BE2C (cell line): ENCODE data around the gene WLS.

Experiments
- DNase-seq: peaks from one replicate; pipeline ENCODE4 v3.0.0-alpha.2; 2020
- H3K27me3 ChIP-seq: fragments of 250-450 bp; sonication (Bioruptor Pico); 2 replicates; pipeline ENCODE4 v1.5.1; 2020; ENCODE audit warnings: mild to moderate bottlenecking
- H3K36me3 ChIP-seq: fragments of 250-450 bp; sonication (Bioruptor Pico); 2 replicates; pipeline ENCODE4 v1.5.1; 2020; ENCODE audit warnings: mild to moderate bottlenecking
- H3K4me1 ChIP-seq: fragments of 250-450 bp; sonication (Bioruptor Pico); 2 replicates; pipeline ENCODE4 v1.5.1; 2020
- H3K4me3 ChIP-seq: 2 replicates; pipeline ENCODE4 v1.5.1; 2011; ENCODE audit warnings: low read depth, low read length
- H3K9me3 ChIP-seq: fragments of 250-450 bp; sonication (Bioruptor Pico); 2 replicates; pipeline ENCODE4 v1.5.1; 2020
- CTCF ChIP-seq: IDR thresholded peaks from 2 replicates; pipeline ENCODE4 v1.5.1; 2012; ENCODE audit warnings: mild to moderate bottlenecking, low read depth, low read length

The WLS gene

DNA sequence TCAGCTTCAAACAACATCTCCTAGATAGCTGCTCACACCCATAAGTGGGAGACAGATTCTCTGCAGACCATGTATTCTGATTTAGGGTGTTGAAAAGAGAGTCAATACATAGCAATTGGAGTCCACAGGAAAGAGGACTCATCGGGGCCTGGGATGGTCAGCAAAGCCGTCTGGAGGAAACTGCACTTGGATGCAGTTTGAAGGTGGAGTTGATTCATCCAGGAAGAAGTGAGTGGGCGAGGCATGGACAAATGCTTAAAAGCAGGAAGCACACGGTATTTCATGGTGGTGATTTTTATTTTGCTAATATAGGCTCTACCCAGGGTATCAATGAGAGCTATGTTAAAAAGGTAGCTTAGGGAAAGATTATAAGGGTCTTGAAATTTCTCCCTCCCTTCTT lies 145.1 kb downstream of the WLS start:
- no peak for DNase-seq
- no peaks in the 10 kb centered on the region for H3K9me3 ChIP-seq
- no peaks in the 10 kb centered on the region for H3K36me3 ChIP-seq
- TF ChIP-seq CTCF: no peak
- no peaks in the 10 kb centered on the region for H3K4me1 ChIP-seq
- H3K27me3 ChIP-seq: no peaks in the 10 kb centered on the region
- H3K4me3 ChIP-seq: no peak overlapping the region

DNA sequence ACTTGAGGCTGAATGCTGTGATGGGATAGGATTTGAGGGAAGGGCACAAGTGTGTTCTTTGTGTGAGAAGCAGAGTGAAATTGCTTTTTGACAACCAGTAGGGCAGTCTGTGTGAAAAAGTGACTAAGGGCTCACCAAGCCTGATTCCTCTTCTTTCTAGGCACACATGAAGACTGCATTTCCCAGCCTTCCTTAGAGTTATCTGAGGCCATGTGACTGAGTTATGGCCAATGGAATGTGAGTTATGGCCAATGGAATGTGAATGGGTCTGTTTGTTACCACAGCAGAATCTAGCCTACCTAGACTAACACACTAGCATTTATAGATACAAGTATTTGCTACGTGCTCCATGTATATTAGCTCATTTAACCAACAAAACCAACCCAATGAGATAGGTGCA lies 146.6 kb downstream of the WLS start:
- no peak for DNase-seq
- no peak for TF ChIP-seq CTCF
- Histone ChIP-seq H3K9me3 (no peaks in the 10 kb centered on the region), H3K4me3 (no peak overlapping the region), H3K36me3 (no peaks in the 10 kb centered on the region), H3K4me1 (no peaks in the 10 kb centered on the region), H3K27me3 (no peaks in the 10 kb centered on the region)

GRCh38 chr1:68083686-68084085 lies 148.6 kb downstream of the WLS start:
- H3K4me1 ChIP-seq: no peaks in the 10 kb centered on the region
- no peaks in the 10 kb centered on the region for H3K9me3 ChIP-seq
- H3K4me3 ChIP-seq: no peak overlapping the region
- no peaks in the 10 kb centered on the region for H3K36me3 ChIP-seq
- no peak for TF ChIP-seq CTCF
- DNase-seq: no peak
- no peaks in the 10 kb centered on the region for H3K27me3 ChIP-seq

DNA sequence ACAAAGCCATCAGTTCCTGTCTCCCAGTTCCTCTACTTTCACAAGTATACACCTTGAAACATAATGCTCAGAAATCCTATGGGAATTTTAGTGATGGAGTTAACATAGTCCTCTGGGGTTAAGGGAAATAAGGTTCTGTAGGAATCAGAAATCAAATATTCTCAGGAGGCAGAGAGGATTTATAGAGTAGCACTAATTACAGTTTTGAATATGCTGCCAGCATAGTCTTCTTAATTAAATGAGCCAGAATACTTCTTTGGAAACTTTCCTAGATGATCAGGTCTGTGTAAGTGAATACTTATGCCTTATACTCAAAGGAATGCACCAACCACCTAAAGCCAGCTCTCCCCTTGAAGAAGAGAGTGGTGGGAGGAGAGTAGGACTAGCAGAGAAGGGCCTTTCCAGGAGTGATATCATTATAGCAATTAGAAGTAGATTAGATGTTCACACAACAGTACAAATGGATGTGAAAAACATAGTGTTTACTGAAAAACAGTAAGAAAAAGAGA lies 150.5 kb downstream of the WLS start:
- H3K4me1 ChIP-seq: no peaks in the 10 kb centered on the region
- H3K4me3 ChIP-seq: no peak overlapping the region
- H3K36me3 ChIP-seq: no peaks in the 10 kb centered on the region
- H3K9me3 ChIP-seq: no peaks in the 10 kb centered on the region
- no peaks in the 10 kb centered on the region for H3K27me3 ChIP-seq
- TF ChIP-seq CTCF: no peak
- DNase-seq: no peak

DNA sequence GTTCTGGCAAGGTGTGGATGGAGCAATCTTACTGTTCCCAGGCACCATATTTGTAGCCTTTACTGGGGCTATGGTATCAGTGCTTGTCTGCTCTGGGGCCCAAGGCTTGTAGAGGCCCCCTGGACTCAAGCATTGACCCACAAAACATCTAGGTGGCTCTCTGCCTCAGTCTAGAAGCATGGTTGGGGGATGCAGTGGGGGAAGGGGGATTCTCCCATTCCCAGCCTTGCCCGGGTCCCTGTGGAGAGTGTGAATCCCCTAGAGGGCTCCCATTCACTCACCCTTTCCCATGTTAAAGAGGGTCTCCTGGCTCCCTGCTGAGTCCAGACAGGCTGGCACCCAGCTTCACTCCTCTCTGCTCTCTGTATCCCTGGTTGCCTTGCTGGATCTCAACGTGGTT lies 153.7 kb downstream of the WLS start:
- TF ChIP-seq CTCF: no peak
- Histone ChIP-seq H3K36me3 (no peaks in the 10 kb centered on the region), H3K27me3 (no peaks in the 10 kb centered on the region), H3K4me1 (no peaks in the 10 kb centered on the region), H3K4me3 (no peak overlapping the region), H3K9me3 (no peaks in the 10 kb centered on the region)
- DNase-seq: no peak
